SU-DHL-6 (cell line): Measurements from ENCODE around the gene RNASEL.

ENCODE experiments used
- CTCF ChIP-seq: fragments of 200-600 bp; sonication (generic); IDR thresholded peaks from one replicate; pipeline ENCODE4 v1.5.1; 2017; ENCODE audit warnings: antibody characterized with exemption, mild to moderate bottlenecking, low read length, moderate library complexity; ENCODE audit not compliant: insufficient read depth, poor library complexity, severe bottlenecking
- EZH2phosphoT487 ChIP-seq: fragments of 200-600 bp; sonication (generic), shearing (Covaris generic); conservative IDR thresholded peaks from 2 replicates; pipeline ENCODE4 v1.6.1; 2018; ENCODE audit warnings: mild to moderate bottlenecking, antibody characterized with exemption, low read length, moderate library complexity, mixed read lengths

- TF ChIP-seq CTCF (no peak), EZH2phosphoT487 (no peak)
Observed at GRCh38 chr1:182626527-182626926, 37.5 kb upstream of the RNASEL start.
